CD14-positive monocyte (primary cell): ENCODE data around the gene CTDSPL. TPM values are rescaled to one million over a fixed set of nuclear protein-coding genes. Genes with fewer than 3 reads are reported as not detected.

Experiments used
- DNase-seq, 3 donors: peaks; one replicate each; pipeline ENCODE4 v3.0.0-alpha.2; 2011 to 2022
- H2AFZ ChIP-seq: 2 replicates; pipeline ENCODE4 v1.6.0; 2012; ENCODE audit warnings: mild to moderate bottlenecking, low read depth, low read length, inconsistent platforms; ENCODE audit not compliant: insufficient read depth, poor library complexity, severe bottlenecking
- H3K27ac ChIP-seq, 2 donors: 1 replicate in 1 of 2; 2 replicates in 1 of 2; pipeline ENCODE4 v1.5.1; 2012 to 2013; ENCODE audit warnings: low read length in 2 of 2, control low read depth in 1 of 2, inconsistent platforms in 1 of 2, low read depth in 1 of 2, mild to moderate bottlenecking in 1 of 2
- H3K27me3 ChIP-seq, 2 donors: one replicate each; pipeline versions ENCODE4 v1.6.0 to v1.6.1; 2011 to 2013; ENCODE audit warnings: low read length in 2 of 2; ENCODE audit not compliant: control insufficient read depth in 2 of 2, insufficient read depth in 2 of 2
- H3K36me3 ChIP-seq, 2 donors: replicated peaks in 1 of 2; 1 replicate in 1 of 2; 2 replicates in 1 of 2; pipeline versions ENCODE4 v1.5.1 to v1.6.1; 2012 to 2013; ENCODE audit warnings: low read length in 2 of 2, control low read depth in 1 of 2, inconsistent platforms in 1 of 2, mild to moderate bottlenecking in 1 of 2; ENCODE audit not compliant: insufficient read depth in 2 of 2, control insufficient read depth in 1 of 2
- H3K4me1 ChIP-seq, 2 donors: 1 replicate in 1 of 2; 2 replicates in 1 of 2; pipeline versions ENCODE4 v1.5.1 to v1.6.1; 2012 to 2013; ENCODE audit warnings: low read length in 2 of 2, control low read depth in 1 of 2, inconsistent platforms in 1 of 2, mild to moderate bottlenecking in 1 of 2, moderate library complexity in 1 of 2; ENCODE audit not compliant: insufficient read depth in 2 of 2, control insufficient read depth in 1 of 2
- H3K4me2 ChIP-seq: replicated peaks from 2 replicates; pipeline ENCODE3; 2012; ENCODE audit warnings: low read length, moderate library complexity, mild to moderate bottlenecking; ENCODE audit not compliant: poor library complexity, severe bottlenecking; ENCODE audit errors: extremely low read depth
- H3K4me3 ChIP-seq, 3 experiments: fragments of 200-600 bp in 1 of 3; sonication (generic) in 1 of 3; replicated peaks in 1 of 3; 1 replicate in 2 of 3; 2 replicates in 1 of 3; pipeline ENCODE4 v1.5.1; 2011 to 2013; ENCODE audit warnings: low read length in 3 of 3, mild to moderate bottlenecking in 3 of 3, control low read depth in 2 of 3, low read depth in 2 of 3, inconsistent platforms in 1 of 3, moderate library complexity in 1 of 3
- H3K79me2 ChIP-seq: 2 replicates; pipeline ENCODE4 v1.6.0; 2012; ENCODE audit warnings: mild to moderate bottlenecking, control low read depth, inconsistent platforms, low read length, moderate library complexity; ENCODE audit not compliant: insufficient read depth
- H3K9ac ChIP-seq: 2 replicates; pipeline ENCODE4 v1.6.0; 2017; ENCODE audit warnings: low read length, mild to moderate bottlenecking; ENCODE audit not compliant: insufficient read depth, poor library complexity, severe bottlenecking
- H3K9me3 ChIP-seq, 2 donors: replicated peaks in 1 of 2; 1 replicate in 1 of 2; 2 replicates in 1 of 2; pipeline versions ENCODE4 v1.5.1 to v1.6.1; 2012 to 2013; ENCODE audit warnings: low read length in 2 of 2, control low read depth in 1 of 2; ENCODE audit not compliant: control insufficient read depth in 1 of 2, insufficient read depth in 1 of 2
- H4K20me1 ChIP-seq: 2 replicates; pipeline ENCODE4 v1.6.0; 2012; ENCODE audit warnings: mild to moderate bottlenecking, low read length, control low read depth, moderate library complexity; ENCODE audit not compliant: insufficient read depth
- H3K27ac Mint-ChIP-seq, 7 donors: one replicate each; pipeline ENCODE4 v1.8.0; 2020; ENCODE audit warnings: mild to moderate bottlenecking in 7 of 7, mixed read lengths in 7 of 7, moderate library complexity in 6 of 7, inconsistent platforms in 2 of 7
- H3K27me3 Mint-ChIP-seq, 3 donors: one replicate each; pipeline ENCODE4 v1.8.0; 2021 to 2022; ENCODE audit warnings: low read depth in 3 of 3, mild to moderate bottlenecking in 3 of 3, mixed read lengths in 3 of 3, moderate library complexity in 3 of 3, inconsistent platforms in 1 of 3
- H3K36me3 Mint-ChIP-seq, 2 donors: one replicate each; pipeline ENCODE4 v1.8.0; 2020; ENCODE audit warnings: mixed read lengths in 2 of 2, inconsistent platforms in 1 of 2, mild to moderate bottlenecking in 1 of 2
- H3K4me1 Mint-ChIP-seq: one replicate; pipeline ENCODE4 v1.8.0; 2020; ENCODE audit warnings: mild to moderate bottlenecking, mixed read lengths
- H3K4me3 Mint-ChIP-seq, 2 donors: one replicate each; pipeline ENCODE4 v1.8.0; 2020; ENCODE audit warnings: mild to moderate bottlenecking in 2 of 2, mixed read lengths in 2 of 2, moderate library complexity in 1 of 2
- H3K9me3 Mint-ChIP-seq, 7 donors: one replicate each; pipeline ENCODE4 v1.8.0; 2020 to 2022; ENCODE audit warnings: mixed read lengths in 7 of 7, mild to moderate bottlenecking in 6 of 7, moderate library complexity in 6 of 7, inconsistent platforms in 2 of 7
- WGBS: methylation state at CpG from one replicate; pipeline ENCODE4 v1.1.5; 2013; ENCODE audit warnings: missing lambda C conversion rate; ENCODE audit not compliant: insufficient coverage; 5-methylcytosine and 5-hydroxymethylcytosine counted together
- intact Hi-C, 2 donors: fragments of 100-400 bp; cut with micrococcal nuclease; formaldehyde crosslinking; loops; one replicate each; pipeline versions ENCODE4 v1.15.0 to v1.15.1; 2023
- polyA plus RNA-seq, 3 donors: library from polyadenylated mRNA; depleted of rRNA in 1 of 3; unstranded in 2 of 3; stranded (reverse) in 1 of 3; fragments of 300-500 nt in 2 of 3; fragments of >200 nt in 1 of 3; fragmentation: Illumina TruSeq in 2 of 3; gene quantifications; 1 replicate in 2 of 3; 2 replicates in 1 of 3; pipeline ENCODE4 v1.2.3, GENCODE V29; 2012 to 2021
- TF ChIP-seq, protein P1 (sequence below): fragments of 200-600 bp; IDR thresholded peaks from one replicate; pipeline ENCODE4 v1.8.0; 2022; ENCODE audit warnings: antibody characterized with exemption, mild to moderate bottlenecking

Gene CTDSPL
- polyA plus RNA-seq, 3 donors = 0.15 to 0.69 (median 0.33) TPM

DNA sequence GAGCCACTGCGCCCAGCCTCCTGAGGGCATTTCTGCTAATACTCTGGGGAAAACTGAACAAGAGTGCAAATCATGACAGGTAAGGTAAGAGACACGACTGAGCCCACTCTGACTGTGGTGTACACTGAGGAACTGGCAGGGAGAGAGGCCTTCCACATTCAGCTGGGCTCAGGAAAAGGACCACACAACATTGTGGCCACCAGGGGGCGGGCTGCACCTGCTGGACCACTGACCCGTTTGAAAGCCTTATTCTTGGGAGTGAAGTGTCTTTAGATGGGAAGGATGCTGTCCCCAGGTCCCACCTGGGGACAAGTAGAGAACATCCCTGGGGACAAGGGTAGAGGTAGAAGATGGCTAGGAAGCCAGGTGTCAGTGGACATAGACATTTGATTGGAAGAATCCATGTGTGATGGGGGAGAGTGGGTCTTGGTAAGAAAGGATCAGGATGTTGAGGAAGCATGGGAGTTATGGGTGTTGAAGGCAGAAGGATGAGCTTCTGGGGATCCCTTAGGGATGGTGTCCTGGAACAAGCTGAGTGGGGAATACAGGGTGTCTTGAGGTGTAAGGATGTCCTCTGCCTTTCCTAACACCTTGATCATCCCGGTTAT, 6.2 kb upstream of the CTDSPL start:
- TF ChIP-seq, protein P1, sequence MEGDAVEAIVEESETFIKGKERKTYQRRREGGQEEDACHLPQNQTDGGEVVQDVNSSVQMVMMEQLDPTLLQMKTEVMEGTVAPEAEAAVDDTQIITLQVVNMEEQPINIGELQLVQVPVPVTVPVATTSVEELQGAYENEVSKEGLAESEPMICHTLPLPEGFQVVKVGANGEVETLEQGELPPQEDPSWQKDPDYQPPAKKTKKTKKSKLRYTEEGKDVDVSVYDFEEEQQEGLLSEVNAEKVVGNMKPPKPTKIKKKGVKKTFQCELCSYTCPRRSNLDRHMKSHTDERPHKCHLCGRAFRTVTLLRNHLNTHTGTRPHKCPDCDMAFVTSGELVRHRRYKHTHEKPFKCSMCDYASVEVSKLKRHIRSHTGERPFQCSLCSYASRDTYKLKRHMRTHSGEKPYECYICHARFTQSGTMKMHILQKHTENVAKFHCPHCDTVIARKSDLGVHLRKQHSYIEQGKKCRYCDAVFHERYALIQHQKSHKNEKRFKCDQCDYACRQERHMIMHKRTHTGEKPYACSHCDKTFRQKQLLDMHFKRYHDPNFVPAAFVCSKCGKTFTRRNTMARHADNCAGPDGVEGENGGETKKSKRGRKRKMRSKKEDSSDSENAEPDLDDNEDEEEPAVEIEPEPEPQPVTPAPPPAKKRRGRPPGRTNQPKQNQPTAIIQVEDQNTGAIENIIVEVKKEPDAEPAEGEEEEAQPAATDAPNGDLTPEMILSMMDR = peak; percentile 97
- Mint-ChIP-seq H3K9me3 (peaks cover 0 to 3% (median 2%) of the 10 kb centered on the region in 7 donors), H3K4me3 (no peak overlapping the region), H3K36me3 (peaks cover 4% of the 10 kb centered on the region in 2 donors), H3K27me3 (peaks cover 0 to 4% (median 3%) of the 10 kb centered on the region in 3 donors), H3K27ac (peak overlapping the region in 1 of 7 donors; percentile 66), H3K4me1 (peaks cover 6% of the 10 kb centered on the region)
- no peak overlapping the region for H3K4me3 ChIP-seq
- H3K27me3 ChIP-seq = no peaks in the 10 kb centered on the region
- H3K4me1 ChIP-seq = peaks cover 5 to 8% of the 10 kb centered on the region in 2 donors
- WGBS = 25% methylated on average over 4 of the region's 5 CpGs
- H2AFZ ChIP-seq = no peak overlapping the region
- no peak overlapping the region for H3K9ac ChIP-seq
- H3K4me2 ChIP-seq = no peak overlapping the region
- H3K27ac ChIP-seq = no peak overlapping the region
- no peaks in the 10 kb centered on the region for H3K79me2 ChIP-seq
- no peaks in the 10 kb centered on the region for H3K36me3 ChIP-seq
- intact Hi-C loops = loop anchor here (2.0 to 10.0 kb wide), 2 partner anchors 111 to 629 kb away; no protein-coding TSS in a partner anchor
- no peaks in the 10 kb centered on the region for H3K9me3 ChIP-seq
- DNase-seq = peak; percentile 68 to 76 (median 74)
- H4K20me1 ChIP-seq = no peaks in the 10 kb centered on the region

- Histone ChIP-seq H3K4me2 (no peak overlapping the region), H2AFZ (no peak overlapping the region), H4K20me1 (no peaks in the 10 kb centered on the region), H3K9me3 (no peaks in the 10 kb centered on the region), H3K36me3 (no peaks in the 10 kb centered on the region), H3K79me2 (no peaks in the 10 kb centered on the region), H3K27me3 (no peaks in the 10 kb centered on the region), H3K27ac (no peak overlapping the region), H3K4me1 (peaks cover 13 to 16% of the 10 kb centered on the region in 2 donors), H3K4me3 (no peak overlapping the region), H3K9ac (no peak overlapping the region)
- H3K36me3 Mint-ChIP-seq = no peaks in the 10 kb centered on the region
- H3K27ac Mint-ChIP-seq = no peak overlapping the region
- DNase-seq = no peak
- H3K27me3 Mint-ChIP-seq = peaks cover 3 to 5% (median 4%) of the 10 kb centered on the region in 3 donors
- WGBS = 100% methylated on average over 1 of the region's 2 CpGs
- TF ChIP-seq, protein P1 = no peak
- H3K4me3 Mint-ChIP-seq = no peak overlapping the region
- peaks cover 0 to 3% (median 0%) of the 10 kb centered on the region in 7 donors for H3K9me3 Mint-ChIP-seq
- intact Hi-C loops = loop anchor here in 1 of 2 donors (2.0 to 10.0 kb wide), 2 partner anchors 110 to 628 kb away; no protein-coding TSS in a partner anchor
- H3K4me1 Mint-ChIP-seq = peaks cover 13% of the 10 kb centered on the region
These were observed 5.3 kb upstream of the CTDSPL start for GRCh38 chr3:37856381-37856780.
